ENCODE measurements around the gene GGCX.
A peak's percentile ranks its signal among the peaks of the same experiment; 100 is the strongest.

GGCX gene

GRCh38 chr2:85539361-85540132 lies 21.7 kb downstream of the GGCX start:
- peak; percentile 73 for DNase-seq

- peak; percentile 89 for DNase-seq
Observed at GRCh38 chr2:85538507-85539360, 22.6 kb downstream of the GGCX start, which contains the start of gene MAT2A. MAT2A (plus strand) TSS chr2:85539168; CDS start chr2:85539288, 120 bp downstream.

- peak; percentile 19 for DNase-seq
Observed at GRCh38 chr2:85537600-85538506, 23.4 kb downstream of the GGCX start.

GRCh38 chr2:85536479-85536878 lies 24.8 kb downstream of the GGCX start:
- no peak for DNase-seq

GRCh38 chr2:85534881-85535280 lies 26.4 kb downstream of the GGCX start:
- no peak for DNase-seq

GRCh38 chr2:85534099-85534498 lies 27.2 kb downstream of the GGCX start:
- DNase-seq: no peak

GRCh38 chr2:85531589-85531988 lies 29.7 kb downstream of the GGCX start:
- no peak for DNase-seq

GRCh38 chr2:85529809-85530208 lies 31.5 kb downstream of the GGCX start:
- no peak for DNase-seq

GRCh38 chr2:85528355-85528754 lies 32.9 kb downstream of the GGCX start:
- no peak for DNase-seq

- no peak for DNase-seq
Observed at GRCh38 chr2:85527787-85528186, 33.5 kb downstream of the GGCX start.

GRCh38 chr2:85525567-85525966 lies 35.7 kb downstream of the GGCX start:
- DNase-seq: no peak

- no peak for DNase-seq
Observed at GRCh38 chr2:85525029-85525428, 36.3 kb downstream of the GGCX start.

GRCh38 chr2:85524336-85524908 lies 36.9 kb downstream of the GGCX start:
- DNase-seq: no peak

GRCh38 chr2:85523903-85524335 lies 37.4 kb downstream of the GGCX start:
- no peak for DNase-seq

GRCh38 chr2:85523062-85523902 lies 38.0 kb downstream of the GGCX start:
- no peak for DNase-seq

GRCh38 chr2:85522090-85522647 lies 39.1 kb downstream of the GGCX start:
- no peak for DNase-seq

- no peak for DNase-seq
Observed at GRCh38 chr2:85516653-85517389, 44.5 kb downstream of the GGCX start.

GRCh38 chr2:85514323-85514722 lies 47.0 kb downstream of the GGCX start:
- DNase-seq: no peak

- no peak for DNase-seq
Observed at GRCh38 chr2:85511008-85511811, 50.1 kb downstream of the GGCX start.

GRCh38 chr2:85506768-85507181 lies 54.5 kb downstream of the GGCX start:
- DNase-seq: no peak

Data from CD4-positive, alpha-beta T cell treated with Interleukin-15 for 1 hour (primary cell).